Measurements from ENCODE around the gene ATP13A4.

The ATP13A4 gene

DNA sequence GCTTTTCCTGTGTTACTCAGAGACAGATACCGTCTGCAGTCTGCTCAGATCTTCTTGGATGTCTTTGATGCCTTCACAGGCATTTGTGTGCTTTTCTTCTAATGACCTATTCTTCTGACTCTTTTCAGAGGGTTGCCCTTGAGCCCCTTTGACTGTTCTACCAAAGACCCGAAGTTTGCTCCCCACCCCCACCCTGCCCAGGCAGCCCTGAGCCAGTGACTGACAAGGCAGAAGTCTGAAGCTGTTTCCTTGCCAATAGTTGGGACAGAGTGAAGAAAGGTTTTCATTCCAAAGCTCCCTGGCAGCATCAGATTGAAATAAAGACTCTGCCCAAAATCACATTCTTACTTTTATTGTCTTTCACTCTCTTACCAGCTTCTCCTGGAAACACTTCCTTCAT, 167.1 kb downstream of the ATP13A4 start:
- no peak for DNase-seq

GRCh38 chr3:193378706-193379105, 176.0 kb downstream of the ATP13A4 start, which contains the start of gene ATP13A5:
ATP13A5 (minus strand) TSS chr3:193378753; CDS start chr3:193378725, 28 bp downstream.
- no peak for DNase-seq

DNA sequence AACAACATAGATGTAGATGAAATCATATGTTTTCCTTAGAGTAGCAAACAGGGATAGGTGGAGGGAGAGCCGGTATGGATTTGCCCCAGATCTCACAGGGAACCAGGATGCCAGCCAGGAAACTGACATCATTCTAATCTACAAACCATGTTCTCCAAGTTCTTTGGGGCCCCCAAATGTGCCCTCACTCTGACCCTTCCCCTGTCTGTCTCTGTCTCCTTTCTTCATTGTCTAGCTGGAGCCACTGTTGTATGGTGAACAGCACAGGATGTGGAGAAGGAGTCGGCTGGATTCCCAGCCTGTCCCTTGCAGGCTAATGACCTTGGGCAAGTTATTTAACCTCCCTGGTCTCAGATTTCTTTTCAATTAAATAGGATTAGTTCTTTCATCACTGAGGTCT, 177.1 kb downstream of the ATP13A4 start:
- DNase-seq, result no peak

DNA sequence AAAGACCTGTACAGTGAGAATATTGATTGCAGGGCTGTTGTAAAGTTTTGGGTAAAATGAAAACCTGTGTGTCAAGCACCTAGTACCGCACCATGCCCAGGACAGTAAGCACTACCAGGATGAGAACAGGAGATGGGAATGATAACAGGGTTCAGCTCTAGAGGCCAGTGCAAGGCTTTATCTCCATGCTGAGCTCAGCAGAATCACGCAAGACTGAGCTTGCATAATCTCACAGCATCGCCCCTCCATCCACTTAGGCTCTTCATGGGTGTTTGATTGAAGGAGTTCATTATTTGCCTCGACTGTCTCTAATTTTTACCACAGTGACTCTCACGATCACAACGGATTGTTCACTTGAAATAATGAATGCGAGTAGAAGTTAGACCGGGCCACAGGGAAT, 179.1 kb downstream of the ATP13A4 start:
- DNase-seq, result no peak

DNA sequence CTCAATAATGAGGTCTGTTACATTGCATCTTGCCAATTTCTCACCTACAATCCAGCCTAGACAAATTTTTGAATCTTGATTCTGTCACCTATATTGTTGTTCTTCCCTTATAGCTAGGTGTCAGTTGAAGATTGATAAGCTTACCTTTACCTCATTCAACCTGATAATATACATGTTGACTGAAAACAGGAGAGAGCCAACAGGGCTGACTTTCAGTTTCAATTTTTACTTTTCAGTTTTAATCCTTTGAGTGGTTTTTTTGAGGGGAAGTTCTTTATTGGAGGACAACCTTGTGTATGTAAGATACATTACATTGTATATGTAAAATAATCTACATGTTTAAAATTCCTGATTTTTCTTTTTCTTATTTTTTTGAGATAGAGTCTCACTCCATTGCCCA, 181.9 kb downstream of the ATP13A4 start:
- no peak for DNase-seq

DNA sequence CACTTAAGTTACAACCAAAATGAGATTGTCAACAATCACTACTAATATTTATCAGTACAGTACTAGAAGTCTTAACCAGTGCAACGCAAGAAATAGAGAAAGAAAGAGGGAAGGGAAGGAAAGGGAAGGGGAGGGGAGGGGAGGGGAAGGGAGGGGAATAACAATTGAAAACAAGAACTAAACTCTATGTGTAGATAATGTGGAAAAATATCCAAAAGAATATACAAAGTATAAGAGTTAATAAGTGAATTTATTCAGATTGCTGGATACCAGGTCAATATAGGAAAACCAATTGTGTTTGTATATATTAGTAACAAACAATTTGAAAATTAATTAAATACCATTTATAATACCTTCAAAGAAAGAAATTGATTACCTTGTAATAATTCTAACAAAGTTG, 186.8 kb downstream of the ATP13A4 start:
- no peak for DNase-seq

DNA sequence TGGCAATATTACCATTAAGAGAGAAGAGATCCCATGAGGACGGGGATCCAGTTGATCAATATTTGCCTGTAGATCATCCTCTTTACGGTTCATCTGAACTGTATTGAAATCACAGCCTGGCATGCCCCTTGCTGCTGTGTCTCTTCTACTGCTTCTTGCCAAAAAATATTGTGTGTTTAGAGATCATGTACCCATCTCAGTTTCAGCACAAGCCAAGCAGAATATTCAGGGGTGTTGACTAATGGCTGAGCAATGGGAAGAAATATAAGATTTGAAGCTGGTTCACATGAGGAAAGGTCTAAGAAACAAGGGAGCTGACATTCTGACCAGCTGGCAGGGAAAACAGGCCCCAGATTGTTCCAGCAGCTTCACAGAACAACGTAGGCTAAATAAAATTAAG, 197.4 kb downstream of the ATP13A4 start:
- DNase-seq, result no peak

DNA sequence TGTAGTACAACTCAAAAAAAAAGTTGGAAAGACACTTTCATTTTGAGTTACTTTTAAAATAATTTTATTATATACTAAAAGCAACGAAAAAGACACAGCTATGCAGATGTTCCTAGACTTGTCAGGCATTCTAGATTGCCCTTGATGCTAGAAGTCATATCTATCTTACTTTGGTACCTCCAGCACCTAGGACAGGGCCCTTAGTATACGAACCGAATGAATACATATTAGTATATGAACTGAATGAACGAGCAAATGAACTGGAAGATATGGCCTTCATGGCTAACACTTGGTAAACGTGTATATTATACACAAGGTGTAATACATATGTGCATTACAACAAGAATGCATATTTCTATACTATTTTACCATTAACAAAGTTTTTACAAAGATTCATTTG, 200.3 kb downstream of the ATP13A4 start:
- DNase-seq, result no peak
